GM23338 (cell line): Measurements from ENCODE around the gene MPND. TPM values are rescaled to one million over a fixed set of nuclear protein-coding genes. Genes with fewer than 3 reads are reported as not detected.

Experiments
- ATAC-seq: fragments of 200-7000 bp; cut with Tn5 transposase; 3 replicates; pipeline ENCODE4 v1.9.1; 2020
- DNase-seq: peaks from one replicate; pipeline ENCODE4 v3.0.0-alpha.2; 2015; ENCODE audit warnings: low spot score
- H2AFZ ChIP-seq: fragments of 200-600 bp; sonication (generic); 2 replicates; pipeline ENCODE4 v1.8.0; 2016; ENCODE audit warnings: antibody characterized with exemption, mild to moderate bottlenecking, moderate library complexity
- H3F3A ChIP-seq: fragments of 200-600 bp; sonication (generic); replicated peaks from 2 replicates; pipeline ENCODE4 v1.8.0; 2017; ENCODE audit warnings: antibody characterized with exemption, mixed run types, low read depth
- H3K27ac ChIP-seq: fragments of 200-600 bp; sonication (generic); 2 replicates; pipeline ENCODE4 v1.6.1; 2016; ENCODE audit warnings: low read depth
- H3K27me3 ChIP-seq: fragments of 200-600 bp; sonication (generic); 2 replicates; pipeline ENCODE4 v1.8.0; 2016; ENCODE audit warnings: mild to moderate bottlenecking, mixed run types, moderate library complexity; ENCODE audit not compliant: insufficient read depth
- H3K36me3 ChIP-seq: fragments of 200-600 bp; sonication (generic); 2 replicates; pipeline ENCODE4 v1.8.0; 2016; ENCODE audit warnings: mild to moderate bottlenecking; ENCODE audit not compliant: insufficient read depth
- H3K4me1 ChIP-seq: fragments of 200-600 bp; sonication (generic); 2 replicates; pipeline ENCODE4 v1.8.0; 2016; ENCODE audit warnings: mild to moderate bottlenecking, moderate library complexity; ENCODE audit not compliant: insufficient read depth
- H3K4me2 ChIP-seq: fragments of 200-600 bp; sonication (generic); 2 replicates; pipeline ENCODE4 v1.7.1; 2017; ENCODE audit warnings: mixed run types
- H3K4me3 ChIP-seq: fragments of 200-600 bp; sonication (generic); 2 replicates; pipeline ENCODE4 v1.6.1; 2016; ENCODE audit warnings: mixed run types
- H3K79me2 ChIP-seq: fragments of 200-600 bp; sonication (generic); replicated peaks from 2 replicates; pipeline ENCODE4 v1.8.0; 2017; ENCODE audit warnings: mild to moderate bottlenecking; ENCODE audit not compliant: insufficient read depth
- H3K9me2 ChIP-seq: fragments of 200-600 bp; sonication (generic); 2 replicates; pipeline ENCODE4 v1.8.0; 2017; ENCODE audit not compliant: insufficient read depth
- H4K20me1 ChIP-seq: fragments of 200-600 bp; sonication (generic); replicated peaks from 2 replicates; pipeline ENCODE4 v1.8.0; 2017; ENCODE audit warnings: mild to moderate bottlenecking; ENCODE audit not compliant: insufficient read depth
- H3K27ac Mint-ChIP-seq: 2 replicates; pipeline ENCODE4 v1.8.0; 2020; ENCODE audit warnings: inconsistent platforms, mild to moderate bottlenecking, moderate library complexity, mixed read lengths
- H3K27me3 Mint-ChIP-seq: 3 replicates; pipeline ENCODE4 v1.8.0; 2022; ENCODE audit warnings: low read depth, mild to moderate bottlenecking, moderate library complexity, mixed read lengths, inconsistent platforms; ENCODE audit not compliant: insufficient read depth, poor library complexity
- H3K36me3 Mint-ChIP-seq: 3 replicates; pipeline ENCODE4 v1.8.0; 2021; ENCODE audit warnings: low read depth, mild to moderate bottlenecking, inconsistent platforms, moderate library complexity, mixed read lengths
- H3K4me1 Mint-ChIP-seq: 3 replicates; pipeline ENCODE4 v1.8.0; 2020; ENCODE audit warnings: mild to moderate bottlenecking, inconsistent platforms, mixed read lengths
- H3K4me3 Mint-ChIP-seq: 3 replicates; pipeline ENCODE4 v1.8.0; 2021; ENCODE audit warnings: moderate library complexity, mild to moderate bottlenecking, inconsistent platforms, mixed read lengths
- H3K9me3 Mint-ChIP-seq: 3 replicates; pipeline ENCODE4 v1.8.0; 2020; ENCODE audit warnings: moderate library complexity, mild to moderate bottlenecking, inconsistent platforms, mixed read lengths
- CTCF ChIP-seq, 2 experiments: fragments of 200-600 bp in 1 of 2; sonication (generic) in 1 of 2; conservative IDR thresholded peaks; 2 replicates each; pipeline versions ENCODE4 v1.5.1 to v1.6.1; 2016 to 2017; ENCODE audit warnings: antibody characterized with exemption in 2 of 2, low read depth in 2 of 2, mild to moderate bottlenecking in 2 of 2, moderate library complexity in 1 of 2
- ETS1 ChIP-seq: IDR thresholded peaks from 2 replicates; pipeline ENCODE4 v1.6.1; 2016; ENCODE audit warnings: antibody characterized with exemption
- EZH2 ChIP-seq: fragments of 200-600 bp; sonication (generic); IDR thresholded peaks from one replicate; pipeline ENCODE4 v1.8.0; 2017; ENCODE audit warnings: antibody characterized with exemption, mild to moderate bottlenecking, low read depth; ENCODE audit not compliant: unreplicated experiment
- EZH2phosphoT487 ChIP-seq: fragments of 200-600 bp; sonication (generic); IDR thresholded peaks from one replicate; pipeline ENCODE4 v1.8.1; 2018; ENCODE audit warnings: antibody characterized with exemption; ENCODE audit not compliant: unreplicated experiment
- JUNB ChIP-seq: IDR thresholded peaks from one replicate; pipeline ENCODE4 v1.6.1; 2016; ENCODE audit warnings: antibody characterized with exemption; ENCODE audit not compliant: unreplicated experiment
- NANOG ChIP-seq: IDR thresholded peaks from 2 replicates; pipeline ENCODE4 v1.6.1; 2016; ENCODE audit warnings: antibody characterized with exemption, borderline replicate concordance
- POLR2AphosphoS5 ChIP-seq: IDR thresholded peaks from 2 replicates; pipeline ENCODE4 v1.6.1; 2016; ENCODE audit warnings: antibody characterized with exemption, low read depth
- REST ChIP-seq: IDR thresholded peaks from one replicate; pipeline ENCODE4 v1.6.1; 2018; ENCODE audit warnings: antibody characterized with exemption; ENCODE audit not compliant: unreplicated experiment
- STAT1 ChIP-seq: IDR thresholded peaks from one replicate; pipeline ENCODE4 v1.6.1; 2016; ENCODE audit warnings: antibody characterized with exemption; ENCODE audit not compliant: unreplicated experiment
- ZNF114 ChIP-seq: fragments of 250-450 bp; sonication (Bioruptor Pico); IDR thresholded peaks from 2 replicates; pipeline ENCODE4 v1.5.0; 2020; ENCODE audit warnings: mild to moderate bottlenecking, moderate library complexity
- ZNF462 ChIP-seq: fragments of 250-450 bp; sonication (Bioruptor Pico); IDR thresholded peaks from 2 replicates; pipeline ENCODE4 v1.5.0; 2020; ENCODE audit warnings: mild to moderate bottlenecking, moderate library complexity
- polyA plus RNA-seq: library from polyadenylated mRNA; unstranded; fragments of >200 nt; fragmentation: Nextera tagmentation; extraction: Ambion mirVana; gene quantifications from 2 replicates; pipeline ENCODE4 v1.2.1, GENCODE V29; 2016
- total RNA-seq: library from RNA; depleted of rRNA; stranded (reverse); fragments of >200 nt; shearing (Covaris generic); gene quantifications from 2 replicates; pipeline ENCODE4 v1.2.3, GENCODE V29; 2014

MPND gene
- total and polyA plus RNA-seq, 2 experiments from 2014 or later = 11.8 to 15.6 TPM

- H3K4me3 ChIP-seq = no peak overlapping the region
- TF ChIP-seq ETS1 (no peak), EZH2phosphoT487 (no peak), REST (no peak), CTCF (conservative IDR thresholded peaks at IDR 0.05; ENCODE audit: low read depth in 2 of 2) (no peak), POLR2AphosphoS5 (no peak), EZH2 (no peak), NANOG (no peak), JUNB (no peak), ZNF114 (CRISPR knock-in tag) (no peak), STAT1 (no peak), ZNF462 (CRISPR knock-in tag) (no peak)
- no peak overlapping the region for H3K27ac ChIP-seq
- 0 out of 2 replicates have a peak, but pooled peaks cover 6% of the 10 kb centered on the region for H3F3A ChIP-seq
- no peaks in the 10 kb centered on the region; the same call in 2 of the 3 replicates for H3K9me3 Mint-ChIP-seq
- no peak overlapping the region for H3K4me2 ChIP-seq
- H3K27me3 ChIP-seq = no peaks in the 10 kb centered on the region
- H3K27ac Mint-ChIP-seq = no peak overlapping the region
- no peaks in the 10 kb centered on the region for H3K36me3 ChIP-seq
- H3K27me3 Mint-ChIP-seq = peaks cover 15% of the 10 kb centered on the region
- H3K79me2 ChIP-seq = no peaks in the 10 kb centered on the region
- no peak overlapping the region for H3K4me3 Mint-ChIP-seq
- no peaks in the 10 kb centered on the region; the same call in 1 of the 2 replicates for H3K4me1 ChIP-seq
- H3K36me3 Mint-ChIP-seq = peaks cover under 1% of the 10 kb centered on the region; the same call in 2 of the 3 replicates
- H3K9me2 ChIP-seq = no peaks in the 10 kb centered on the region
- no peak for ATAC-seq
- no peak for DNase-seq
- no peak overlapping the region for H2AFZ ChIP-seq
- H4K20me1 ChIP-seq = no peaks in the 10 kb centered on the region
- H3K4me1 Mint-ChIP-seq = peaks cover 17% of the 10 kb centered on the region
Observed at GRCh38 chr19:4300589-4300988, 42.8 kb upstream of the MPND start.
